H54 (cell line): ENCODE results near the gene TMEM63A.

ENCODE experiments used
- DNase-seq: peaks from one replicate; pipeline ENCODE4 v3.0.0; 2011; ENCODE audit warnings: low spot score, mixed read lengths; ENCODE audit not compliant: insufficient read length
- FAIRE-seq: peaks from 3 replicates; lab custom pipeline; 2011; peaks lifted over from hg19 to GRCh38; lab: Jason Lieb, UNC
- POLR2A ChIP-seq: IDR thresholded peaks from 2 replicates; pipeline ENCODE4 v1.6.1; 2011; ENCODE audit warnings: low read depth, mild to moderate bottlenecking, low read length

The TMEM63A gene

GRCh38 chr1:225857256-225857655, 24.9 kb downstream of the TMEM63A start:
- no peak for DNase-seq
- no peak for FAIRE-seq
- TF ChIP-seq POLR2A = no peak

DNA sequence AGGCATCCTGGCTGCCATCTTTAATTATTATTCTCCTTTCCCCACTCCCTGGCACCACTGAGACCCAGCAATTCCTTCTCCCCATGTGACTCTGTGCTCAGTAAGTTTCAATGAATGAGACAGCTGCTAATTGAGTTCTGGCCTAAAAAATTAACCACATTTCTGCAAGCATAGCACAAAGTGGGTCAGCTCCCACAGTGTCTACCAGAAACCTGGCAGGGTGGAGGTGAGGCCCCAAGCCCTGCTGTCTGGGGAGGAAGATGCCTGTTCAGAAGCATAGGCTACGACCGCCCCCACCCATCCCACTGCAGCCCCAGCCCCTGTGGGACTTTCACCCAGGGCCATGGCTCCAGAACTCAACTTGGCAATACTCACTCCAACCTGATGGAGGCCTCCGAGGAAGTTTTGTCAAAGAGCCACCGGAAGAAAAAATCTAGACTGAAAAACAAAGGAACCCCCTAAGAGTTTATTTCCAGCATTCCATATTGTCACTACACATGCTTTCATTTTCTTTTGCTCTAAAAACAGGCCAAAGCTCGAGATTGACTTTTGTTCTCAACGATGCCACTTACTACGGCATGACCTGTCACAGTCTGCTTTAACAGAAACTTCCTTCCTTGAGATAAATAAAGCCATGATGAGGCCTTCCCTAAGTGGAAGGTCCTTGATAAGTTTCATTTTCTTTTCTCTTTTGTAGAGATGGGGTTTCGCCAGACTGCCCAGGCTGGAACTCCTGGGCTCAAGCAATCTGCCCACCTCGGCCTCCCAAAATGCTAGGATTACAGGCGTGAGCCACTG, 26.5 kb downstream of the TMEM63A start:
- DNase-seq = no peak
- TF ChIP-seq POLR2A = no peak
- no peak for FAIRE-seq

- FAIRE-seq (no peak), DNase-seq (no peak)
- TF ChIP-seq POLR2A = no peak
Measured at GRCh38 chr1:225853441-225853840, 28.7 kb downstream of the TMEM63A start.

- DNase-seq (no peak), FAIRE-seq (no peak)
- no peak for TF ChIP-seq POLR2A
Measured at GRCh38 chr1:225852413-225853124, 29.6 kb downstream of the TMEM63A start.

- DNase-seq = no peak
- no peak for TF ChIP-seq POLR2A
- FAIRE-seq = no peak
Measured at GRCh38 chr1:225851805-225852204, 30.4 kb downstream of the TMEM63A start.

- FAIRE-seq = no peak
- no peak for TF ChIP-seq POLR2A
- DNase-seq = no peak
Measured at GRCh38 chr1:225850370-225850769, 31.8 kb downstream of the TMEM63A start.

DNA sequence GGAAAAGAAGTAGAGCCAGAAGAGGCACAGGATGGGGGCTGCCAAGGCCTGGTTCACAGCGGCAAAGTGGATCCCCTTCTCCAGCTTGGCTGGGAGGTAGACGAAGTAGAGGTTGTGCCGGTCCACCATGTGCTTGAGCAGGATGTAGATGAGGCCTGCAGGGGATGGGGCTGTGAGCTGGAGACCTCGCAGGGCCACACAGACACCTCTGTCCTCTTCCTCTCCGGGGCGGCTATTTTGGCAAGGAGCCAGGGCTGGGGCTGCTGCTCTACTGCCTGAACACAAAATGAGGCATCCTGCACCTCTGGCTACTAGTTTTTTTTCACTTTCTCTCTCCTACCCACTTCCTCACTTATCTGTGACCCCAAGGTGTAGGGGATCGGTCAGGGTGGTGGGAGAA, 32.3 kb downstream of the TMEM63A start:
- DNase-seq (no peak), FAIRE-seq (no peak)
- TF ChIP-seq POLR2A = no peak

DNA sequence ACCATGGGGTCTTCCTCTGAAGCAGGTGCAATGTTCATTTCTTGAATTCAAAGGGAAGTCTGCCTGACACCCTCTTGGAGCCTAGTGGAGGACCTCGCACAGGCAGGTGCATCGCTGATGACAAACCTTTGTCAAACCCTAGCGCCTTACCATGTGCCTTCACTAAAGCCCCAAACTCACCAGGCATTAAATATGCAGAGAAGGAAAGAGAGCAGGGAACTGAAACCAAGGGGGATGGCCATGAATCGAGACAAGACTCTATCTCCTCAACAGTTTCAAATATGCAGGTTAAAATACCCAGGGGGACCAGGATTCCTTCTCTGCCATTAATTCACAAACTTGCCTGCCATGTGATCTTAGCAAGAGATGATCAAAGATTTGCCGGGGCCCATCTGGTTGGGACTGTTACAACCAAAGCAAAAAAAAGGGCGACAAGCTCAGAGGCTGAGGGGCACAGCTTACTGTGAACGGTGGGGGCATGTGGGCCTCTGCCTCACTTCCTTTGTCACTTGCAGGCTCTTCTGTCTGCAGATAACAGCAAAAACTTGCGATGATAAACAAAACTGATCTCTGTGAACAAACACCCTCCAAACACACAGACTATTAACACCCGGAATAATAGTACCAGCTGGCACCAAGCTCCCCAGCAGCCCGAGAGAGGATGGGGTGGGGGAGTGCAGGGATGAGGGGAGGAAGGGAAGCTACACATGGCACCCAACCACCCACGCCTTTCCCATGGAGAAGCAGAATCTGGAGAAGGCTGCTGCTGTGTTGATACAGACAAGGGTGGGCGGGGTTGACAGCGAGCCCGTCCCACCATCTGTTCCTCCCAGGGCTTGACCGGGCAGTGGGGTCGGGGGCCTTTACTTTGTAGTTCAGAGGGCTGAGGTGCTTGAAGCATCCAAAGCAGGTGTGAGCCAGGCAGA, 33.9 kb downstream of the TMEM63A start:
- TF ChIP-seq POLR2A = no peak
- no peak for DNase-seq
- no peak for FAIRE-seq

DNA sequence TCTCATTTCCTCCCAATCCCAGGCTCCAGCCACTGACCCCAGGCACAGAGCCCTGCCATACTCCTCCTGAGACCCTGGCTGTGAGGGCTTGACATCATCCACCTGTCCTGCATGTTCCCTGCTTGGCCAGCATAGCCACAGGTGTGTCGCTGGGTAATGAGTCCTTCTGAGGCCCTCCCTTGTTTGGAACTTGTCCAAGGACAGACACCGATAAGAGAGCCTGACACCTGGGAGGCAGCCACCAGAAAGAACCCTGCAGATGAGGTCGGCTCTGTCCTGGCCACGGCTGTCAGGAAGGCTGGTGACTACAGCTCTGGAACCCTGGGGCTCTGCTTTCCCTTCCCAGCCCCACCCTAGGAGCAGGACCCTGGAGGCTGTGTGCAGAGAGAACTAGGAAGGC, 34.6 kb downstream of the TMEM63A start:
- no peak for TF ChIP-seq POLR2A
- no peak for FAIRE-seq

DNA sequence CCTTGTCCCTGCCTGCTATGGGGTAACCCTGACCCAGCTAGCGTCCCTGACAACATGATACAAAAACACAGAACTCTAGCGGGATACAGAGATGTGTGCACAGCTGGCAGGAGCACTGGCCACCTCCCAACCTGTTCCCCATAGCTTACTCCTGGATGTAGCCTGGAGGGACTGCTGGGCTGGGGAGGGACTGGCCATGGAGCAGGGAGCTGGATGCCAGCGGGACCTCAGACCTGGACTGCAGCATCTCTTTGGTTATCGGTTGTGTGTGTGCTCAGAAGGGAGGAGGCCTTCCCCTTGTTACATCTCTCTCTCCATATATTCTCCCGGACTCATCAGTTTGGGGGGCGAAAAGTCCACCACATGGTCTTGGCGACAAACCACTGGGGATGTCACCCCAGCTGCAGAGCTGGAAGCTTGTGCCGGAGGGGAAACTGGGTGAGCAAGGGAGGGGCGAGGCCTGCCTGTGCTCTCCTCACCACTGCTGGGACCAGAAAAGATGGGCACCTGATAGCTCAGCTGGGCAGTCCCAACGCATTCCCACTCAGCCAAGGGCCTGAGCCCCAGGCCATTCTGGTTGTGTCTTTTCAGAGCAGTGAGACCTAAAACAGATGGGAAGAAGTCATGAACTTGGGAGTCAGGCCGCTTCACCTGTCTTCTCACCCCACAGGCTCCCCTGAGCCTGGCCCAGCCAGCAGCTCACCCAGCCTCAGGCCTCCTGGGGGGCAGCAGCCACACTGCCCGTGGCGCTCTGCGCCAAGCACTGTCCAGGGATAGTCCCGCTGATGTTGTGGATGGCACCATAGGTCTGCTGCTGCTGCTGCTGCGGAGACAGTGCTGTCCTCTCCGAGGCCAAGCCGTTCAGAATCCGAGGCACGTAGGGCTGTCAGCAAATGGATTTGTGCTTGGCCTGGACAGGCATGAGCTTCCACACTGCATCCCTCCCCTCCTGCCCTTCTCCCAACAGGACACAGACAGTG, 35.6 kb downstream of the TMEM63A start:
- FAIRE-seq = no peak

More for the DNA sequence above, 34.6 kb downstream of the TMEM63A start:
- no peak for DNase-seq

GRCh38 chr1:225845571-225846259, 36.5 kb downstream of the TMEM63A start:
- FAIRE-seq (no peak), DNase-seq (peak; percentile 72)
- TF ChIP-seq POLR2A = no peak

More for the DNA sequence above, 35.6 kb downstream of the TMEM63A start:
- TF ChIP-seq POLR2A = no peak
- DNase-seq = no peak

DNA sequence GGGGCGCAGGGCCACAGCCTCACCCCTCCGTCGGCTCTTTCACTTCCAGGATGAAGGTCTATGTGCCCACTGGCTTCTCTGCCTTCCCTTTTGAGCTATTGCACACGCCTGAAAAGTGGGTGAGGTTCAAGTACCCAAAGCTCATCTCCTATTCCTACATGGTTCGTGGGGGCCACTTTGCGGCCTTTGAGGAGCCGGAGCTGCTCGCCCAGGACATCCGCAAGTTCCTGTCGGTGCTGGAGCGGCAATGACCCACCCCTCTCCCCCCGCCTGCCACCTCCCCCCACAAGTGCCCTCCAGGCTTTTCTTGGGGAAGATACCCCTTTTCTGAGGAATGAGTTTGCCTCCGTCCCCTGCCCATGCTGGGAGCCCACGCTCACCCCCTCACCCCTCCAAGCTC, 37.1 kb downstream of the TMEM63A start:
- no peak for TF ChIP-seq POLR2A
- no peak for FAIRE-seq
- DNase-seq = no peak
